Measurements from ENCODE around the gene SAPCD1.

DNA sequence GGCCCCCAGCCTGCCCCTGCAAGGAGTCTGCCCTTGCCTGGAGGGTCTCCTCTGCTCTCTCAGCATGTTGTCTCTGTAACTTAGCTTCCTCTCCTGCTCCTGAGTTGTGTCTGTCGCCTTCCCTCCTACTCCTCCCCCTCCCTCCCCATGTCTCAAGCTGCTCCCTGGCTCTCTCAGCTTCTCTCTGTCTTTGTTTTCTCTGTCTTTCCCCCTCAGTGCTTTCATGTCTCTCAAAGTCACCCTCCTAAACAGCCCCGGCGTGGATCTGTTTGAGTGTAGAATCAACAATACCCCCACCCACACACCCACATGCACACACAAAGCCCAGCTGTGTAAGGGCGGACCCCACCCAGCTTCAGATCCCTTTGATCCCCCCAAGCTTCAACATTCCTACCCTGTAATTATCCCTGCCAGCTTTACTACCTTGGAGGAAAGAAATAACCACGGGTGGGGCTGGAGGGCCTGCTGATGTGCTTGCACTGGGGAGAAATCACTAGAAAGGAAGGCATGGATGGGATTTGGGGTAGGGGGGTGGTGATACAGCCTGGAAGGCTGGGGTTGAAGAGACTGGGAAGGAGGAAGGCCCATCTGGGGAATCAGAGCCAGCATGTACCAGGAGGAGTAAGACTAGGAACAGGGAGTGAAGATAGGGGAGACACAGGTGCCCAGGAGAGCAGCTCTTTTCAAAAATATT is 48.3 kb upstream of the SAPCD1 start:
- TF ChIP-seq EZH2phosphoT487 (IDR thresholded peaks at IDR 0.05; ENCODE audit: borderline replicate concordance): no peak
- TF ChIP-seq, protein P1, sequence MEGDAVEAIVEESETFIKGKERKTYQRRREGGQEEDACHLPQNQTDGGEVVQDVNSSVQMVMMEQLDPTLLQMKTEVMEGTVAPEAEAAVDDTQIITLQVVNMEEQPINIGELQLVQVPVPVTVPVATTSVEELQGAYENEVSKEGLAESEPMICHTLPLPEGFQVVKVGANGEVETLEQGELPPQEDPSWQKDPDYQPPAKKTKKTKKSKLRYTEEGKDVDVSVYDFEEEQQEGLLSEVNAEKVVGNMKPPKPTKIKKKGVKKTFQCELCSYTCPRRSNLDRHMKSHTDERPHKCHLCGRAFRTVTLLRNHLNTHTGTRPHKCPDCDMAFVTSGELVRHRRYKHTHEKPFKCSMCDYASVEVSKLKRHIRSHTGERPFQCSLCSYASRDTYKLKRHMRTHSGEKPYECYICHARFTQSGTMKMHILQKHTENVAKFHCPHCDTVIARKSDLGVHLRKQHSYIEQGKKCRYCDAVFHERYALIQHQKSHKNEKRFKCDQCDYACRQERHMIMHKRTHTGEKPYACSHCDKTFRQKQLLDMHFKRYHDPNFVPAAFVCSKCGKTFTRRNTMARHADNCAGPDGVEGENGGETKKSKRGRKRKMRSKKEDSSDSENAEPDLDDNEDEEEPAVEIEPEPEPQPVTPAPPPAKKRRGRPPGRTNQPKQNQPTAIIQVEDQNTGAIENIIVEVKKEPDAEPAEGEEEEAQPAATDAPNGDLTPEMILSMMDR (IDR thresholded peaks at IDR 0.05 in 2 of 3, conservative IDR thresholded peaks at IDR 0.05 in 1 of 3; ENCODE audit: borderline replicate concordance in 1 of 3, insufficient read depth in 1 of 3, low read depth in 2 of 3, low read length in 2 of 3): no peak
- no peak for TF ChIP-seq SP1 (IDR thresholded peaks at IDR 0.05; ENCODE audit: low read depth)
- TF ChIP-seq, protein P2, sequence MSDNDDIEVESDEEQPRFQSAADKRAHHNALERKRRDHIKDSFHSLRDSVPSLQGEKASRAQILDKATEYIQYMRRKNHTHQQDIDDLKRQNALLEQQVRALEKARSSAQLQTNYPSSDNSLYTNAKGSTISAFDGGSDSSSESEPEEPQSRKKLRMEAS (IDR thresholded peaks at IDR 0.05): no peak
- TF ChIP-seq POLR2AphosphoS5 (IDR thresholded peaks at IDR 0.05; ENCODE audit: low read depth, low read length): no peak
- TF ChIP-seq, protein P3, sequence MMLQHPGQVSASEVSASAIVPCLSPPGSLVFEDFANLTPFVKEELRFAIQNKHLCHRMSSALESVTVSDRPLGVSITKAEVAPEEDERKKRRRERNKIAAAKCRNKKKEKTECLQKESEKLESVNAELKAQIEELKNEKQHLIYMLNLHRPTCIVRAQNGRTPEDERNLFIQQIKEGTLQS (IDR thresholded peaks at IDR 0.05): no peak

All from HCT116 (cell line).